HG02885 (cell line): Measurements from ENCODE around the gene MAU2.
"Not testable (repeated sequence)": the region's sequence is repeated elsewhere in the genome, so short reads cannot be mapped to it uniquely, and the experiment has no call there.

Source experiments
- ATAC-seq: cut with Tn5 transposase; IDR thresholded peaks from one replicate; pipeline ENCODE4 v1.9.1; 2021; ENCODE audit warnings: mild to moderate bottlenecking; ENCODE audit not compliant: unreplicated experiment, poor library complexity

The MAU2 gene

DNA sequence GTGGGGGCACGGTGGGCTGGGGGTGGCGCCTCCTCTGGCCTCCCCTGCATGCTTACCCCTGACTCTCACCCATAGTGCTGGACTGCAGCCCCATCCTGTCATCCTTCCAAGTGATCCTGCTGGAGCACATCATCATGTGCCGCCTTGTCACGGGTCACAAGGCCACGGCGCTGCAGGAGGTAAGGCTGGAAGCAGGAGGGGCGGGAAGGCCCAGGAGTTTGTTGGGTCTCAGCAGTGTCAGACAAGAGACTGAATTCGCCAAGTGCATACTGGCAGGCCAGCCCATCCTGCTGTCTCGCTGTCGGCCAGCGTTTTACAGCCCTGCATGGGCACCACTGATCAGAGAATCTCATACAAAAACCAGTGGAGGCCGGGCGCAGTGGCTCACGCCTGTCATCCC, 23.1 kb downstream of the MAU2 start:
- ATAC-seq = no peak

DNA sequence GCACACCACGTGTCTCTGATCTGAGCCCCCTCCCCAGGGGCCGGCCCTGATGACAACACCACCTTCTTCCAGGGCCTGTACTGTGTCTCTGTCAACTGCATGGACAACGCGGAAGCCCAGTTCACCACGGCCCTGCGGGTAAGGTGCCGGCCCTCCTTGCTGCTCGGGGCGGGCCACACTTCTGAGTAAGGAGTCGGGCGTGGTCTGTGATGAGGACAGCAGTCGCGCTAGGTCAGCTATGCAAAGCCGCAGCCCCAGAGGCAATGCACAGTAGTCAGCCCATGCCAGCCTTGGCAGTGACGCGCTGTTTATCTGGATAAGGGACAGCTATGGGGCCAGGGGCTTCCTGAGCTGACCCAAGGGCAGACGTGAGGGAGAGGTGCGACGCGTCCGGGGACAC, 24.6 kb downstream of the MAU2 start:
- ATAC-seq = no peak

- no peak for ATAC-seq
These were observed 25.3 kb downstream of the MAU2 start for GRCh38 chr19:19345970-19346369.

DNA sequence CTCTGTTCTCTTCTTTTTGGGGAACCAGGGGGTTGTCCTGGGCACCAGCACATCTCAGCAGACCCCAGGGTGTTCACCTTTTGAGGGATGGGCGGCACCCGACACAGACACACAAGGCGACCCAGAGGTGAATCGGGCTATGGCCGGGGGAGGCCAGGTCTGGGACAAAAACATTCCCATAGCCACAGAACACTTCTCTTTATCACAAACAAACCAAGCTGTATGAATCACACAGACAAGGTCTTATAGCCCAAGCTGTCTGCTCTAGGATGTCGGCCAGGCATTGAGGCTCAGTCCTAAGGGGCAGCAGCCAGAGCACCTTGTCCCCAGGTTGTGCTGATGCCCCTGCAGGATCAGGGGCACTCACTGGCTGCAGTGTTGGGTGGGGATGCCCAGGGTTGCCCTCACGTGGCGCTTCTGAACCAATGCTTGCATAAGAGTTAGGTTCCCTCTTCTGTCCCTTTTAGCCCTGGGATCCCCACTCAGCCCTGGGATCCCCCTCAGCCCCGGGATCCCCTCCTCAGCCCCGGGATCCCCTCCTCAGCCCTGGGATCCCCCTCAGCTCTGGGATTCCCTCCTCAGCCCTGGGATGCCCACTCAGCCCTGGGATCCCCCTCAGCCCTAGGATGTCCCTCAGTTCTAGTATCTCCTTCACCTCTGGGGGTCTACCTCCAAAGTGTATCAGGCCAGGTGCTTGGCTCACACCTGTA, 26.9 kb downstream of the MAU2 start:
- no peak for ATAC-seq

- ATAC-seq = no peak
These were observed 27.6 kb downstream of the MAU2 start for GRCh38 chr19:19348266-19348665.

DNA sequence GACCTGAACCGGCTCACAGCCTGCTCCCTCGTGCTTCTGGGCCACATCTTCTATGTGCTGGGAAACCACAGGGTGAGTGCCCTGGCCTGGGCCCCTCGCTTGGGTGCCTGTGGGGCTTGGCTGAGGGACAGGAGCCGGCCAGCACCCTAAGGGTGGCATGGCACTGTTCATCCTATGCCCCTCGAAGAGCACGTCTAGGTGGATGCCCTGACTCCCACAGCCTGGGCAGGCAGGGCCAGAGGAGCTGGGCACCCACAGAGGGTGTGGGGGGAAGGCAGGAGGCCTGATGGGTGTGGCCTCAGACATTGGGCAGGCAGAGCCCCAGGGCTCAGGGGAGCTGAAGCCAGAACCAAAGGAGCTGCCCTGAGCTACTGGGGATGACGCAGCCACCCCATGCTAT, 28.7 kb downstream of the MAU2 start:
- ATAC-seq = no peak

DNA sequence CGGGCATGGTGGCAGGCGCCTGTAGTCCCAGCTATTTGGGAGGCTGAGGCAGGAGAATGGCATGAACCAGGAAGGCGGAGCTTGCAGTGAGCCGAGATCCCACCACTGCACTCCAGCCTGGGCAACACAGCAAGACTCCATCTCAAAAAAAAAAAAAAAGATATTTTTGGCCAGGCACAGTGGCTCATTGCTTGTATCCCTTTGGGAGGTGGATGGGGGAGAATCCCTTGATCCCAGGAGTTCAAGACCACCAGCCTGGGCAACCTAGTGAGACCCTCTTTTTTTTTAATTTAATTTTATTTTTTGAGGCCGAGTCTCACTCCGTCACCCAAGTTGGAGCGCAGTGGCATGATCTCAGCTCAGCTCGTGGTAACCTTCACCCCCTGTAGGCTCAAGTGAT, 30.1 kb downstream of the MAU2 start:
- not testable (repeated sequence) for ATAC-seq

DNA sequence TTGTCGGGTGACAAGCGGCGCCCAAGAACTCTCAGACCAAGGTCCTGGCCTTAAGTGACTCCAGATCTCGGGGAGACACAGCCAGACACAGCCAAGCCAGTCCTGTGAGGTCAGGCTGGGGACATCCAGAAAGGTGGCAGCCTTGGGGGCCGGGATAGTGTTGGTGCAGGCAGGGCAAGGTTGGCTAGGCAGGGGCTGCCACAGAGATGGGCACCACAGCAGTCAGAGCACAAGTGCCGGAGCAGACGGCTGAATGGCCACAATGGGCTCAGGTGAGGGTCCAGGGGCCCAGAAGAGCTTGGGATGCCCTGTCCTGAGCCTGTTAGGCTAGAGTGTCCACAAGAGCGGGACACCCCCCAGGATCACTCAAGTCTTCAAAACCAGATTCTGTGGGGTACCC, 32.2 kb downstream of the MAU2 start:
- no peak for ATAC-seq

- no peak for ATAC-seq
These were observed 33.4 kb downstream of the MAU2 start for GRCh38 chr19:19354007-19354406.

- no peak for ATAC-seq
These were observed 34.3 kb downstream of the MAU2 start for GRCh38 chr19:19354932-19355331.

- ATAC-seq = no peak
These were observed 35.0 kb downstream of the MAU2 start for GRCh38 chr19:19355606-19356139.

DNA sequence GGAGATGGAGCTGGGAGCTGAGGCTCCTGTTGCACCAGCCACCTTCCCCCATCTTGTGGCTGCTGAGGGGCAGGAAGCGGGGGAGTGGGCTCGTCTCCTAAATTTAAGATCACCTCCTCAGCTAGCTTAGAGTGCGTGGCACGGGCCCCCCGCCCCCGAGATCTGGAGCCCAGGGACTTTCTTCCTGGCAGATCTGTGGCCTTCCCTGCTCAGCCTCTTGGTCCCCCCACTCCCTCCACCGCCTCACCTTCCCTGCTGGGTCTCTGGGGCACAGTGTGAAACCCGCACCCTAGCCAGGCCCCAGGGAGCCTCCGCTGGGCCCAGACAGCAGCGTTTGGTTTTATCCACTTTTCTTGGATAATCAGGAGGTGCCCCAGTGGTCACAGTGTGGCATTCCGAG, 35.9 kb downstream of the MAU2 start:
- ATAC-seq = no peak

GRCh38 chr19:19356901-19357566, 36.4 kb downstream of the MAU2 start:
- no peak for ATAC-seq

DNA sequence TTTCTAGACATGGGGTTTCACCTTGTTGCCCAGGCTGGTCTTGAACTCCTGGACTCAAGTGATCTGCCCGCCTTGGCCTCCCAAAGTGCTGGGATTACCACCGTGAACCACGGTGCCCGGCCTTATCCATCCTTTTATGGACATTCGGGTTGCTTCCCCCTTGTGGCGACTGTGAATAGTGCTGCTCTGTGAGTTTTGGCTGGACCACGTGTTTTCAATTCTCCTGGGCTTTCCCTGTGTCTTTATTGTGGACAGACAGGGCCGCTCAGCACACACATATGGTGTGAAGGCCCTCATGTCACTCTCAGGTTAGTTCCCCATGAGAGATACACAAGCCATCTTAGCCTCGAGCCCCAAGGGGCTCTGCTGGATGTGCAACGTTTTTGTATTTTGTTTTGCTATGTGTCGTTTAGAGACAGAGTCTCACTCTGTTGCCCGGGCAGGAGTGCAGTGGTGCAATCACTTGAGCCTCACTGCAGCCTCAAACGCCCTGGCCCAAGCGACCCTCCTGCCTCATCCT, 40.5 kb downstream of the MAU2 start:
- ATAC-seq = peak; percentile 72

GRCh38 chr19:19362075-19362474, 41.4 kb downstream of the MAU2 start:
- no peak for ATAC-seq

DNA sequence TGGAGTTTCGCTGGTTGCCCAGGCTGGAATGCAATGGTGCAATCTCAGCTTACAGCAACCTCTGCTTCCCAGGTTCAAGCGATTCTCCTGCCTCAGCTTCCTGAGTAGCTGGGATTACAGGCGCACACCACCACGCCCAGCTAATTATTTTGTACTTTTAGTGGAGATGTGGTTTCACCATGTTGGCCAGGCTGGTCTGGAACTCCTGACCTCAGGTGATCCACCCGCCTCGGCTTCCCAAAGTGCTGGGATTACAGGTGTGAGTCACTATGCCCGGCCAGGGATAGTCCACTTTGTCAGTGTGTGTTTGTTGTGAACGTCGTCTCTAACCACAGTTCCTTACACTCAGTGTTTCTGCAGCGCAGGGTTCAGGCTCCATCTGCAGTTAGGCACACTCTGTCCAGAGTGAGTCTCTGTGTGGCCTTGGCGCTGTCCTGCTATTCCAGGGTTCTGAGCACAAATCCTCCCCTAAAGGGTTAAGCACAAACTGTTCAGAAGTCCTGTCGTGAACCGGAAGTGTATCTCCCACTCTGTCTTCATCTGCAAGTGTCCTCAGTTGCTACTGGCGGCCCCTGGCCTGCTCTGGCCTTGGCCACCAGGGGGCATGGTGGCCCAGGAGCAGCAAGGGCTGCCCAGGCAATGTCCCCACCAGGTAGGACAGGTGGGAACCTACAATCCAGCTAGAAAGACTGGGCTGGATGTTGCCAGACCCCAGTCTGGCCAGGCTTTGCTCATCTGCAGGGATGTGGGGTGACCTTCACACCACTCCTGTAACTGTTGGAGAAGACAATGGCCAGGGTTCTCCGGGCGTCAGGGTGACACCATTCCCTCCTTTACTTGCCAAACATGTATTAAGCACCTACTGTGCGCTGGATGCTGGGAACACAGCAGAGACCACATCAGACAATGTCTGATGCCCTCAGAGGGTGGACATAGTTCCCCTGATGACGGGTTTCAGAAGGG, 46.1 kb downstream of the MAU2 start:
- peak; percentile 78 for ATAC-seq

GRCh38 chr19:19368087-19368486, 47.5 kb downstream of the MAU2 start:
- ATAC-seq = no peak

DNA sequence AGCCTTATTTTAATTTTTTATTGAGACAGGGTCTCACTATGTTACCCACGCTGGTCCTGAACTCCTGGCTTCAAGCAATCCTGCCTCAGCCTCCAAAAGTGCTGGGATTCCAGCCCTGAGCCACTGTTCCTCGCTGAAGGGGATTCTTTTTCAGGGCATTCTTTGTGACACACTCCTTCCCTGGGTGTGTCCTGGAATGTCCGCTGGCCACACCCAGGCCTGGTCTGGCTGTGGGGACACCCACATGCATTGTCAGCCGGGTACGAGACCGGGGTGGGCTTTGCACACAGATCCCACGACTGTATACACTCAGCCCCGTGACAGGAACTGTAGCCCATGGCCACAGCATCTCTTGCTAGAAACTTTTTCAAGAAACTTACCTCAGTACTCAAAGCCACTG, 50.4 kb downstream of the MAU2 start:
- ATAC-seq = no peak

DNA sequence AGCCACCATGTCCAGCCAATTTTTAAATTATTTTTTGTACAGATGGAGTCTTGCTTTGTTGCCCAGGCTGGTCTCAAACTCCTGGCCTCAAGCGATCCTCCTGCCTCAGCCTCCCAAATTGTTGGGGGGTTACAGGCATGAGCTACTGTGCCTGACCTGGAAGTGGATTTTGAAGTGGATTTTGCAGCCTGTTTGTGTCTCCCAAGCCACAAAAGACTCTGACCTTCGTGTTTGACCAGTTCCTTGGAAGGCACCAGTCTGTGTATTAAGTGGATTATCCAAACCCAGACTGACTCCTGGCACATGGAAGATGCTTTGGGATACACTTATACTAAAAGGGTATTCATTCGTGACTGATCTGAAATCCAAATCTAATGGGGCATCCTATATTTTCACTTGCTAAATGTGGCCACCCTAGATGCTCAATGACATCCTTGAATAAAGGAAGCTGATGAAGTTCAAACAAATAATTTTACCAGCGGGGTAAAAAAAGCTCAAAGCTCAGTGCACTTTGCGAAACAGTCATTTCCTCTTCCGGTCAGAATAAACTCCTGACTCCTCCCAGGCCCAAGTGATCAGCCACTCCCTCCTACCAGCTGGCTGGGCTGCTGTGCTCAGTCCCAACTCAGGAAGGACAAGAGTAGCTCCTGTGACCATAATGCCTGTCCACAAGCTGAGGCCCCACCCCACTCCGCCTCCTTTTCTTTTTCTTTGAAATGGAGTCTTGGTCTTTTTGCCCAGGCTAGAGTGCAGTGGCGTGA, 52.2 kb downstream of the MAU2 start:
- peak; percentile 92 for ATAC-seq

DNA sequence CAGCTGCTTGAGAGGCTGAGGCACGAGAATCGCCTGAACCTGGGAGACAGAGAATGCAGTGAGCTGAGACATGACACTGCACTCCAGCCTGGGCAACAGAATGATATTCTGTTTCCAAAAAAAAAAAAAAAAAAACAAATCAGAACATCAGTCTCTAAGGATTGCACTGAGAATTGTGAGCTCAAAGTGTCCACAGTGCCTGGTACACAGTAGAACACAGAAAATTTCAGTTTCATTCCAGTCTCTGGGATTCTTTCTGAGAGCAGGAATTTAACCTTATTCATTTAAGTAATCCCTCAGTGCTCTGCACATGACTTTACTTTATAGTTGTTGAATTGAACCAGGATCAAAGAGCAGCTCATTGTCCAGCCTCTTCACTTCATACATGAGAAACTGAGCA, 58.9 kb downstream of the MAU2 start:
- no peak for ATAC-seq
